HFF-Myc (cell line): ENCODE results near the gene ZNF354C.

ENCODE experiments used
- DNase-seq: peaks from one replicate; pipeline ENCODE4 v3.0.0-alpha.2; 2011; ENCODE audit warnings: low read depth; ENCODE audit errors: extremely low read depth
- H3K4me3 ChIP-seq: replicated peaks from 2 replicates; pipeline ENCODE4 v1.5.1; 2011; ENCODE audit warnings: low read depth, mild to moderate bottlenecking, control low read depth, low read length
- TF ChIP-seq, protein P1 (sequence below): IDR thresholded peaks from 2 replicates; pipeline ENCODE4 v1.5.1; 2012; ENCODE audit warnings: mild to moderate bottlenecking, low read depth, low read length, control low read depth; ENCODE audit errors: missing control alignments

The ZNF354C gene

DNA sequence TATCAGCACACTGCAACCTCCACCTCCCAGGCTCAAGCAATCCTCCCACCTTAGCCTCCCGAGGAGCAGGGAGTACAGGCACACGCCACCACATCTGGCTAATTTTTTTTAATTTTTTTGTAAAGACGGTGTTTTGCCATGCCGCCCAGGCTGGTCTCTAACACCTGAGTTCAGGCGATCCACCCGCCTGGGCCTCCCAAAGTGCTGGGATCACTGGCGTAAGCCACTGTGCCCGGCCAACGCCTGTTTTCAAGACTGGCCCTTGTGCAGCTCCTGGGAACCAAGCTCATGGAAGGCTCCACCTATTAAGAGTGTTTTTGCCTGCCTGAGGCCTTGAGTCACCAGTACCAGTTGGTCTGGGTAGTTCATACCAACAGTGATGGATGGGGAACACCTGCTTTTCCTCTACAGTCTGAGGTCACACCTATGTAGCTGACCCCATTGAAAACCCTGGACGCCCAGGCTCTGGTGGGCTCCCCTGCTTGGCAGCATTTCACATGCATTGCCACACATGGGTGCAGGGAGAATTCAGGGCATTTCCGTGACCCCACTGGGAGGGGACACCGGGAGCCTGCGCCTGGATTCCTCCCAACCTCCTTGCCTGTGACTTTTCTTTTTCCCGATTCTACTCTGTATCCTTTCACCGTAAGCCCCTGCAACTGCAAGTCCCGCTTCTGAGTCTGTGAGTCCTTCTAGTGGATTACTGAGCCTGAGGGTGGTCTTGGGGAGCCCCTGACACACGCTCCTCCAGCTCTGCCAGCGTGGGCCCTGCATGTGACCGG is 63.5 kb downstream of the ZNF354C start:
- no peak overlapping the region for H3K4me3 ChIP-seq
- DNase-seq, result no peak
- TF ChIP-seq, protein P1, sequence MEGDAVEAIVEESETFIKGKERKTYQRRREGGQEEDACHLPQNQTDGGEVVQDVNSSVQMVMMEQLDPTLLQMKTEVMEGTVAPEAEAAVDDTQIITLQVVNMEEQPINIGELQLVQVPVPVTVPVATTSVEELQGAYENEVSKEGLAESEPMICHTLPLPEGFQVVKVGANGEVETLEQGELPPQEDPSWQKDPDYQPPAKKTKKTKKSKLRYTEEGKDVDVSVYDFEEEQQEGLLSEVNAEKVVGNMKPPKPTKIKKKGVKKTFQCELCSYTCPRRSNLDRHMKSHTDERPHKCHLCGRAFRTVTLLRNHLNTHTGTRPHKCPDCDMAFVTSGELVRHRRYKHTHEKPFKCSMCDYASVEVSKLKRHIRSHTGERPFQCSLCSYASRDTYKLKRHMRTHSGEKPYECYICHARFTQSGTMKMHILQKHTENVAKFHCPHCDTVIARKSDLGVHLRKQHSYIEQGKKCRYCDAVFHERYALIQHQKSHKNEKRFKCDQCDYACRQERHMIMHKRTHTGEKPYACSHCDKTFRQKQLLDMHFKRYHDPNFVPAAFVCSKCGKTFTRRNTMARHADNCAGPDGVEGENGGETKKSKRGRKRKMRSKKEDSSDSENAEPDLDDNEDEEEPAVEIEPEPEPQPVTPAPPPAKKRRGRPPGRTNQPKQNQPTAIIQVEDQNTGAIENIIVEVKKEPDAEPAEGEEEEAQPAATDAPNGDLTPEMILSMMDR, result no peak

DNA sequence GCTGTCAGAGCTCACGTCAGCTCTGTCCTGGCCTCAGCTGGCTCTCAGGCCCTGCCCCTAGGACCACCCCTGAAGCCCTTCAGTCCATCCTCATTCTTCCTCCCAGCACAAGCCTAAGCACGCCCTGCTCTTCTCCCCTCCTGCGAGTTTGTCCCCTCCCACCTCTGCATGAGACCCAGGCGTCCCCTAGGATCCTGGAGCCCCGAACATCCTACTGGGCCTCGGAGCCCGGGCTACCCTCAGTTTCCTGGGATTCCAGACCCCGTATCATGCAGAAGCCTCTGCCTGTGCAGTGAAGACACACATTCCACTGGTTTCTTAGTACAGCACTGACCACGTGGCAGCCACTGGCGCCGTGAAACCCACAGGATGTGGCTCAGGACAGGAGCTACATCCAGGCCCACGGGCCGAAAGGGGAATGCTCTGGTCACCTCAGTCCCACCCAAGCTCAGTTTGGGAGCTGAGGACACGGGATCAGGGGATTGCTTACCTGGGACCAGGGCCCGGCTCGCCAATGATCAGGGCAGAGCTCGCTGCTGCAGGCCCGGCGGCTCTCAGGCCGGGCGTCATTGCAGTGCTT is 64.2 kb downstream of the ZNF354C start:
- no peak for DNase-seq
- H3K4me3 ChIP-seq, result no peak overlapping the region
- TF ChIP-seq, protein P1, result no peak

DNA sequence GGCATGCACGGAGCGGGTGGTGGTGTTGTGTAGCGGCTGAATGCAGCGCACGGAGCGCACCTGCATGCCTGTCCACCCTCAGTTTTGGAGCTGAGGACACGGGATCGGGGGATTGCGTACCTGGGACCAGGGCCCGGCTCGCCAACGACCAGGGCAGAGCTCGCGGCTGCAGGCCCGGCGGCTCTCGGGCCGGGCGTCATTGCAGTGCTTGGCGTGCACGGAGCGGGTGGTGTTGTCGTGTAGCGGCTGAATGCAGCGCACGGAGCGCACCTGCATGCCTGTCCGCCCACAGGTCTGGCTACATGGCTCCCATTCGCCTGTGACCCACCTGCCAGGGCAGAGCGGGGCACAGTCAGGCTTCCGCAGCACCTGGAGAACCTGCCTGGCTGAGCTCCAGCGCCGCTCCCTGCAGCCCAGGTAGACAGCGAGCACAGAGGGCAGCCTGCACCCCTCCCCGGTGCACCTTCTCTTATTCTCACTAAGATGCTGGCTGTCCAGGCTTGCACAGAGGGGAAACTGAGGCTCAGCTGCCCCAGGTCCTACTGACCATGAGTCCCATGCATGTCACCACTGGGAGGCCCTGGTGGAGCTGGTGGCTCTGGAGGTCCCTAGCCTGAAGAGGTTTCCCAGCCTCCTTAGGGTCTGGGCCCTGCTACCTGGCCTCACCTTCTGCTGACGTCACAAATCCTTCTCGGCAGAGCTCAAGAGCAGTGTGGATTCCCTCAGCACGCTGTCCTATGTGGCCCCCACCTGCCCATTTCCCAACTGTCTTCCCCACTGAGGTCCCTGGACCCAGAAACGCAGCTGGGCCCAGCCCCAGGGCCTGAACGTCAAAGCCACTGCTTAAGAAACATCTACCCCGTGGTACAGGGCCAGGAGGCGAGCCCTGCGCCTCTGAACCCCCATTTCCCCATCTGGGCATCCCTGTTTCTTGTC is 64.9 kb downstream of the ZNF354C start:
- no peak overlapping the region for H3K4me3 ChIP-seq
- TF ChIP-seq, protein P1, result no peak
- DNase-seq, result no peak

DNA sequence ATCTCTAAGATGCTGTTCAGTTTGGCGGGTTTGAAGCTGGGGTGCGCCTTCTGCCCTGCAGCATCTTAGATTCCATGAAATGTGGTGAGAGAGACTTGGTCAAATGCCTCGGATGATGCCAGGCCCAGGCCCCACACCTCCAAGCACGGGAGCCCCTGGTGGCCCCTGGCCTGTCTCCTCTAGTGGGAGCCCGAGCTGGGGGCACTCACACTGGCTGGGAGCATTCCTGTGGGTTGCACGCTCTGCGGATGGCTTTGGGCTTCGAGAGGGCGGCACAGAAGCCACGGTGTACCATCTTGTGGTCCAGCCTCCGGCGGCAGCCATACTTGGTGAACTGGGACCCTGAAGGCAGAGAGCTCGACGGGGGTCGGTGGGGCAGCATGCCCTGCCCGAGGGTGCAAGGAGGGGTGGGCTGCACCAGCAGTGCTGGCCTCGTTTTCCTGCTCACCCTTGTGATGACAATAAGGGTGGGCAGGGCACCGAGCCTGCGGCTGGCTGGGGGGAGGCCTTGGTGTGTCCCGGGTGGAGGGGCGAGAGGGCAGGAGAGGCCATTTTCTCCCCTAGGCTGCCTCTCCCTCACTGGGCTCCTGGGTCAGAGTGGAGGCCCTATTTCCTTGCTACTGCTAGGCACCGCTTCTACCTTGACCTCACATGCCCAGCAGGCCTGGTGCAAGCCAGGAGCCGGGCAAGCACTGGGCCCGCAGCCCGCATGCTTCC is 65.8 kb downstream of the ZNF354C start:
- TF ChIP-seq, protein P1, result no peak
- DNase-seq, result no peak
- no peak overlapping the region for H3K4me3 ChIP-seq

DNA sequence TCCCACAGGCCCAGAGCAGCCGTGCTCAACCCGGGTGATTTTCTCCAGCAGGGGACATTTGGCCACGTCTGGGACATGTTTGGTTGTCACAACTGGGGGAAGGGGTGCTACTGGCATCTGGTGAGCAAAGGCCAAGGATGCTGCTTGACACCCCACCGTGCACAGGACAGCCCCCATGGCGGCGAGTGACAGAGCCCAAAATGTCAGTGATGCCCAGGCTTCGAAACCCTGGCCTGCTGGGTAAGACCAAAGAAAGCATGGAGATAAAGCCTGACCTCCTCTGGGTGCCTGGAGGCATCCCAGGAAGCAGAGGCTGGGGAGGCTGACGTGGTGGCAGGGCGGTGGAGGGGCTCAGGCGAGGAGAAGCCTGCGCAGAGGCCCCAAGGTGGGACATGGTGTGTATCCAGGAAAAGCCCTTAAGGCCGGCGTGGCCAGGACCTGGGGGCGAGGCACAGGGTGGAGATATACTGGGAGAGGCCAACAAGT is 66.4 kb downstream of the ZNF354C start:
- no peak overlapping the region for H3K4me3 ChIP-seq
- TF ChIP-seq, protein P1, result no peak
- no peak for DNase-seq
